HG03064 (cell line): ENCODE results near the gene BHLHE23.

Experiments
- ATAC-seq: cut with Tn5 transposase; IDR thresholded peaks from one replicate; pipeline ENCODE4 v1.9.1; 2021; ENCODE audit warnings: low read depth; ENCODE audit not compliant: unreplicated experiment

Gene BHLHE23

GRCh38 chr20:63006540-63007359, at the start of gene BHLHE23:
Gene BHLHE23, minus strand, starts transcription at chr20:63006964. Its CDS starts 190 bp downstream, at chr20:63006774.
- ATAC-seq = no peak

- ATAC-seq = no peak
Observed at GRCh38 chr20:63055575-63056235, 48.9 kb upstream of the BHLHE23 start.

- ATAC-seq = no peak
Observed at GRCh38 chr20:63054681-63055240, 48.0 kb upstream of the BHLHE23 start.

- no peak for ATAC-seq
Observed at GRCh38 chr20:63054103-63054474, 47.3 kb upstream of the BHLHE23 start.

GRCh38 chr20:63053432-63054102, 46.8 kb upstream of the BHLHE23 start:
- ATAC-seq = no peak

GRCh38 chr20:63052571-63053431, 46.0 kb upstream of the BHLHE23 start:
- ATAC-seq = no peak

- no peak for ATAC-seq
Observed at GRCh38 chr20:63051911-63052310, 45.1 kb upstream of the BHLHE23 start.

GRCh38 chr20:63051186-63051860, 44.6 kb upstream of the BHLHE23 start:
- ATAC-seq = no peak

- ATAC-seq = no peak
Observed at GRCh38 chr20:63050406-63050805, 43.6 kb upstream of the BHLHE23 start.

- no peak for ATAC-seq
Observed at GRCh38 chr20:63049561-63050221, 42.9 kb upstream of the BHLHE23 start.

GRCh38 chr20:63049191-63049518, 42.4 kb upstream of the BHLHE23 start:
- no peak for ATAC-seq

- ATAC-seq = no peak
Observed at GRCh38 chr20:63048516-63049190, 41.9 kb upstream of the BHLHE23 start.

GRCh38 chr20:63047946-63048345, 41.2 kb upstream of the BHLHE23 start:
- ATAC-seq = no peak

GRCh38 chr20:63047267-63047666, 40.5 kb upstream of the BHLHE23 start:
- no peak for ATAC-seq

- no peak for ATAC-seq
Observed at GRCh38 chr20:63046841-63047240, 40.1 kb upstream of the BHLHE23 start.

GRCh38 chr20:63045991-63046390, 39.2 kb upstream of the BHLHE23 start:
- ATAC-seq = no peak

GRCh38 chr20:63045401-63045800, 38.6 kb upstream of the BHLHE23 start:
- no peak for ATAC-seq

- ATAC-seq = no peak
Observed at GRCh38 chr20:63044605-63045004, 37.8 kb upstream of the BHLHE23 start.

GRCh38 chr20:63044204-63044600, 37.4 kb upstream of the BHLHE23 start:
- ATAC-seq = no peak
